ENCODE results near the gene PPFIBP2. TPM values are rescaled to one million over a fixed set of nuclear protein-coding genes. Genes with fewer than 3 reads are reported as not detected.
A peak's percentile ranks its signal among the peaks of the same experiment; 100 is the strongest.

The PPFIBP2 gene
- total RNA-seq, 1 donor from 2014 or later, result 1.8 TPM

GRCh38 chr11:7573558-7574296 lies 59.9 kb downstream of the PPFIBP2 start:
- Histone ChIP-seq H3K27ac (ENCODE audit: low read depth, low read length) (no peak overlapping the region), H2AFZ (ENCODE audit: low read depth, low read length) (peak overlapping the region; percentile 15), H3K4me3 (ENCODE audit: insufficient read depth, low read depth, low read length) (no peak overlapping the region), H3K36me3 (ENCODE audit: insufficient read depth, low read length) (no peaks in the 10 kb centered on the region), H4K20me1 (ENCODE audit: insufficient read depth, low read length) (no peaks in the 10 kb centered on the region), H3K27me3 (ENCODE audit: insufficient read depth, low read length) (peaks cover 6% of the 10 kb centered on the region), H3K9me3 (ENCODE audit: insufficient read depth, low read depth, low read length) (no peaks in the 10 kb centered on the region), H3K79me2 (ENCODE audit: insufficient read depth, low read length) (no peaks in the 10 kb centered on the region), H3K9ac (ENCODE audit: low read length) (no peak overlapping the region), H3K4me1 (ENCODE audit: insufficient read depth, low read length) (peaks cover 32% of the 10 kb centered on the region), H3K4me2 (ENCODE audit: low read length) (peak overlapping the region; percentile 6)
- FAIRE-seq (no peak), DNase-seq (ENCODE audit: low read depth) (no peak)
- Mint-ChIP-seq H3K36me3 (ENCODE audit: low read depth, unreplicated experiment) (no peaks in the 10 kb centered on the region), H3K4me3 (ENCODE audit: unreplicated experiment) (no peak overlapping the region), H3K27ac (ENCODE audit: unreplicated experiment) (no peak overlapping the region), H3K9me3 (ENCODE audit: unreplicated experiment) (no peaks in the 10 kb centered on the region), H3K4me1 (ENCODE audit: low read depth, unreplicated experiment) (peaks cover 48% of the 10 kb centered on the region), H3K27me3 (ENCODE audit: low read depth, unreplicated experiment) (peaks cover 31% of the 10 kb centered on the region)
- TF ChIP-seq, protein P1, sequence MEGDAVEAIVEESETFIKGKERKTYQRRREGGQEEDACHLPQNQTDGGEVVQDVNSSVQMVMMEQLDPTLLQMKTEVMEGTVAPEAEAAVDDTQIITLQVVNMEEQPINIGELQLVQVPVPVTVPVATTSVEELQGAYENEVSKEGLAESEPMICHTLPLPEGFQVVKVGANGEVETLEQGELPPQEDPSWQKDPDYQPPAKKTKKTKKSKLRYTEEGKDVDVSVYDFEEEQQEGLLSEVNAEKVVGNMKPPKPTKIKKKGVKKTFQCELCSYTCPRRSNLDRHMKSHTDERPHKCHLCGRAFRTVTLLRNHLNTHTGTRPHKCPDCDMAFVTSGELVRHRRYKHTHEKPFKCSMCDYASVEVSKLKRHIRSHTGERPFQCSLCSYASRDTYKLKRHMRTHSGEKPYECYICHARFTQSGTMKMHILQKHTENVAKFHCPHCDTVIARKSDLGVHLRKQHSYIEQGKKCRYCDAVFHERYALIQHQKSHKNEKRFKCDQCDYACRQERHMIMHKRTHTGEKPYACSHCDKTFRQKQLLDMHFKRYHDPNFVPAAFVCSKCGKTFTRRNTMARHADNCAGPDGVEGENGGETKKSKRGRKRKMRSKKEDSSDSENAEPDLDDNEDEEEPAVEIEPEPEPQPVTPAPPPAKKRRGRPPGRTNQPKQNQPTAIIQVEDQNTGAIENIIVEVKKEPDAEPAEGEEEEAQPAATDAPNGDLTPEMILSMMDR (IDR thresholded peaks at IDR 0.05; ENCODE audit: insufficient read depth, low read depth, low read length), result no peak
- TF ChIP-seq EZH2 (IDR thresholded peaks at IDR 0.05; ENCODE audit: insufficient read depth, low read length), result no peak

DNA sequence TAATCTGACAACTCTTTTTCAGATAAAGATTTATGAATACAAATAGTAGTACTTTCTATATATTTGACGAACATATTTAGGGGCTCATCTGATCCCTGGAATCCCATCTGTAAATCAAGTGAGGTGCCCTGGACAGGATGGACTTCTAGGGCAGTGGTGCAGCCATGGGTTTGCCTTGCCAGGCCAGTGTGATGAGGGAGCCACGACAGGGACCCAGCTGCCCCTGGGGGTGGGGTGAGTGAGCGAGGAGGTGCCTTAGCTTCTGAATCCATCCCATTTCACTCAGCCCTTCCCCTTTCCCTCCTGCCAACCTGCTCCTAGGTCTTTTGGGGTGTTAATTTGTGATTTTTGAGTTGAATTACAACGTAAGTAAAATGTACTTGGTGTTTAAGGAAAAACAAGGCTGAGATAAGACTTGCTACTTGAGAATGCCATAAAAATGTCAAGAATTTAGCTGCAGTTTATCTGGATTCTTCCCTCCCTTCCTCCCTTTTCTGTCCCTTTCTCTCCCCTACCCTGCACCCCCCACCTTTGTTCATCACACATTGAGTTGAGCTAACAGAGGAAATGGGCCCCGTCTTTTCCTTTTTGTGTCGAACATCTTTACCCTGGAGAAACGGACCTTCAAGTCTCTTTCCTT lies 60.8 kb downstream of the PPFIBP2 start:
- Mint-ChIP-seq H3K9me3 (ENCODE audit: unreplicated experiment) (no peaks in the 10 kb centered on the region), H3K4me1 (ENCODE audit: low read depth, unreplicated experiment) (peaks cover 53% of the 10 kb centered on the region), H3K27ac (ENCODE audit: unreplicated experiment) (no peak overlapping the region), H3K27me3 (ENCODE audit: low read depth, unreplicated experiment) (peaks cover 26% of the 10 kb centered on the region), H3K4me3 (ENCODE audit: unreplicated experiment) (no peak overlapping the region), H3K36me3 (ENCODE audit: low read depth, unreplicated experiment) (no peaks in the 10 kb centered on the region)
- FAIRE-seq, result no peak
- no peaks in the 10 kb centered on the region for H3K9me3 ChIP-seq (ENCODE audit: insufficient read depth, low read depth, low read length)
- peaks cover 3% of the 10 kb centered on the region for H3K27me3 ChIP-seq (ENCODE audit: insufficient read depth, low read length)
- H3K9ac ChIP-seq (ENCODE audit: low read length), result no peak overlapping the region
- H3K4me2 ChIP-seq (ENCODE audit: low read length), result no peak overlapping the region
- H4K20me1 ChIP-seq (ENCODE audit: insufficient read depth, low read length), result no peaks in the 10 kb centered on the region
- no peak for DNase-seq (ENCODE audit: low read depth)
- H3K4me1 ChIP-seq (ENCODE audit: insufficient read depth, low read length), result peaks cover 32% of the 10 kb centered on the region
- H3K4me3 ChIP-seq (ENCODE audit: insufficient read depth, low read depth, low read length), result no peak overlapping the region
- no peak overlapping the region for H2AFZ ChIP-seq (ENCODE audit: low read depth, low read length)
- H3K36me3 ChIP-seq (ENCODE audit: insufficient read depth, low read length), result no peaks in the 10 kb centered on the region
- TF ChIP-seq, protein P1 (IDR thresholded peaks at IDR 0.05; ENCODE audit: insufficient read depth, low read depth, low read length), result no peak
- no peak for TF ChIP-seq EZH2 (IDR thresholded peaks at IDR 0.05; ENCODE audit: insufficient read depth, low read length)
- no peak overlapping the region for H3K27ac ChIP-seq (ENCODE audit: low read depth, low read length)
- H3K79me2 ChIP-seq (ENCODE audit: insufficient read depth, low read length), result no peaks in the 10 kb centered on the region
